ENCODE results near the gene ARFGAP3. TPM values are rescaled to one million over a fixed set of nuclear protein-coding genes. Genes with fewer than 3 reads are reported as not detected.
"Not testable (repeated sequence)": the region's sequence is repeated elsewhere in the genome, so short reads cannot be mapped to it uniquely, and the experiment has no call there.

Gene ARFGAP3
- total and polyA plus RNA-seq, 2 donors = 33.1 to 59.6 TPM

DNA sequence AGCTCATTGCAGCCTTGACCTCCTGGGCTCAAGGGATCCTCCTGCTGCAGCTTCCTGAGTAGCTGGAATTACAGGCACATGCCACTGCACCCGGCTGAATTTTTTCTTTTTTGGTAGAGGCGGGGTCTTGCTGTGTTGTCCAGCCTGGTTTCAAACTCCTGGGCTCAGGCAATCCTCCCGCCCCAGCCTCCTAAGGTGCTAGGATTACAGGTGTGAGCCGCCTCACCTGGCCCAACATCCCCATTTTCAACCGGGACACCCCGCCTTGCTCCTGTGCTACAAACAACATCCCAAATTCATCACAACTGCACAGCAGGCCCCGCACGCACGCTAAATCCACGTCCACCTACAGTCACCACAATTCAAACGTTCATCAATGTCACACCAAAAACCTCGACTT is 61.0 kb downstream of the ARFGAP3 start:
- Histone ChIP-seq H3K4me1 (ENCODE audit: insufficient read depth) (no peaks in the 10 kb centered on the region), H3K27ac (ENCODE audit: low read depth) (no peak overlapping the region), H3K4me3 (ENCODE audit: low read depth, low read length) (no peak overlapping the region), H3K36me3 (ENCODE audit: insufficient read depth) (peaks cover 2% of the 10 kb centered on the region)
- no peak for DNase-seq (ENCODE audit: extremely low spot score)
- 84% methylated on average over 12 of the region's 12 CpGs for WGBS

DNA sequence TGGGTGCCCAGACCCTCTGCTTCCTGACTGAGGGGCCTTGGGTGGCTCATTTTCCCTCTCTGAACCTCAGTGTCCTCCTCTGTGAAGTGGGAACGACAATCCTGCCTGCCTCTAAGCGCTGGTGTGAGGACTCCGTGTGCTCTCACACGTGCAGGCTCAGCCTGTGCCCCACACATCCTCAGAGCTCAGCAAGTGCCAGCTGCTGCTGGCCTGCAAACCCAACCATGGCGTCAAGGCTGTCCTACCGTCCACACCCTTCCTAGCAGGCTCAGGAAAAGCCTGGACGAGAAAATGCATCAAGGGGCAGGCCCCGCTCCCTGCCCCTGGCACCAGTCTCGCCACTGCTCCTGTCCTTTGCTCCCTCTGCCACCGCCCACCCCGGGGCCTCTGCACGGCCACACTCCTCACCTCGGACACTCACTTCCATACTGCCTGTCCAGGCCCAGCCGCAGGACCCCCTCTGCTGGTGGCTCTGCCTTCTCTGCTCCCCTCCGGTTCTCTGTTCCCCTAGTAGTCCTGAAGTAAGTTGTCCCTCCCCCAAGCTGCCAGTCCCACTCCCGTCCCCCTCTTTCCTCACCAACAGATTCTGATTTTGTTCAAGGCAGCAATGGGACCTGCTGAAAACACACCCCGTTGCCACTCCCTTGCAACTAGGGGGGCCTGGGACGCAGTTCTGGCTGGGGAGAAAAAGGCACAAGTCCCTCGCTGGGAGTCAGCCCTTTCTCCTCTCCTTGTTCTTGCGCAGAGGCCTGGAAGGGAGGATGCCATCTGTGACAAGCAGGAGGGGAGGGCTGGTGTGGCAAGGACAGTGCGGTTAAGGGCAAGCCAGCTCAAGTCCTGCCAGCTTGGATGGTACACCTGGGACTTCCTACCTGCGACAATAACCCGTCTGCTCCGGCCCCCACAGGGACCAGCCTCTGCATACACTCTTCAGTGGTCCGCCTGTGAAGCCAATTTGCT is 62.2 kb downstream of the ARFGAP3 start:
- DNase-seq (ENCODE audit: extremely low spot score) = no peak
- no peak overlapping the region for H3K4me3 ChIP-seq (ENCODE audit: low read depth, low read length)
- peaks cover 2% of the 10 kb centered on the region for H3K36me3 ChIP-seq (ENCODE audit: insufficient read depth)
- H3K27ac ChIP-seq (ENCODE audit: low read depth) = no peak overlapping the region
- WGBS = 81% methylated on average over 25 of the region's 25 CpGs
- no peaks in the 10 kb centered on the region for H3K4me1 ChIP-seq (ENCODE audit: insufficient read depth)

DNA sequence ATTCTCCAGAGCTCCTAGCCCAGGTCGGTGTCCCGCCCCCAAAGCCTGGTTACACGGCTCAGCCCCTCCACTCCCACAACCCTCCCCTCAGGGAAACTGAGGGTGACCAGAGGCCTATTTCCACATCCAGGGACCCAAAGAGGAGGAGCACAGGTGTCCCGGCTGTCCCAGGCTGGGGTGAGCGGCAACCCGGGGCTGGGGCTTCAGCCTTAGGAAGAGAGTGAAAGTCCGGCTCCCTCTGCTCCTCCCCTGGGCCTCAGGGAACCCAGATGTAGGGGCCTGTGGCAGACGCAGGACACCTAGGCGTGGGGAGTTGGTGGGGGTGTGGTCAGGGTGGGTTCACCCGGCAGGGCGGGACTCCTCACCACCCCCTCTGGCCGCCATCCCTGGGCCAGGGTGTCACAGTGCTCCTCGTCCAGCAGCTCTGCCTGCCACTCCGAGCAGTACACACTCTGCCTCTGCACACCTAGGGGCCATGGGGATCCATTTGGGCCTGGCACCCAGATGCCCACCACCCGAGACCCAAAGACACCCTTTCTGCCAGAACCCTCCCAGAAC is 63.1 kb downstream of the ARFGAP3 start:
- Histone ChIP-seq H3K36me3 (ENCODE audit: insufficient read depth) (peaks cover 1% of the 10 kb centered on the region), H3K4me3 (ENCODE audit: low read depth, low read length) (no peak overlapping the region), H3K4me1 (ENCODE audit: insufficient read depth) (no peaks in the 10 kb centered on the region), H3K27ac (ENCODE audit: low read depth) (no peak overlapping the region)
- WGBS = 77% methylated on average over 15 of the region's 15 CpGs
- DNase-seq (ENCODE audit: extremely low spot score) = no peak

DNA sequence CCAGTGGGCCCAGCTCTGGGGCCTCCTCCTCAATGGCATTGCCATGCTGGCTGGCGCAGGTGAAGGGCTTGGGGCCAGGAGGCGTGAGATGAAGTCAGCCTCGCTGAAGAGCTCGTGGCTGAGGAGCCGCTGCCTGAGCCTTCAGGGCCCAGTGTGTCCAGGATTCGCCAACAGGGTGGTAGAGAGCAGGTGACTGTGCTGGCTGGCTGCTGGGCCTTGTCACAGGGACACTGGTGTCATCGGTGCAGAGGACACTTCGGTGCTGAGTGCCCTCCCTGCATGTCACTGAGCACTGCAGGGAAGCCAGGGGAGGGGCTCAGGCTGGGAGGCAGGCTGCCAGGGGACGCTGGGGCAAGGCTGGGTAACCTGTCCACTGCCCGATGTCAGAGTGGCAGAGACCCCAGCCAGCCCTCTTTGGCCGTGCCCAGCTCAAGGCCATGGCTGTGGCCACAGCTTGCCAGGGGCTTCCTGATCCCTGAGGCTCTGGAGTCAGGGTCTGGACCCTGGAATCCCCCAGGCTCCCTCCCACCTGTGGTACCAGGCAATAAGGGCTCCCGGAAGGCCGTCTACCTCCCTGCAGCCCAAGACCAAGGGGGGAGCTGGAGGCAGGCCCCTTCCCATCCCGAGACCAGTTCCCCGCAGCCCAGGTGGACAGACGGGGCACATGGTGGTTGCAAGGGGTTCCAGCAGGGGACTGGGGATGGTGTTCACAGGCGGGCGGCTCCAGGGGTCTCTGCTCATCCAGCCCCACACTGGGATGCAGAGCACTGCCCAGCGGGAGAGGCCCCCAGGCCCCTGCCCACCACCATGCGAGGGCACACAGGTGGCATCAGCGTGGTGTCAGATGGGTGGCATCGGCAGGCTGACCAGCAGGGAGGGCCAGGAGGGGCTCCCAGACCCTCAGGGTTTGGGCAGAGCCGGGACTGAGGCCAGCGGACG is 63.9 kb downstream of the ARFGAP3 start:
- Histone ChIP-seq H3K36me3 (ENCODE audit: insufficient read depth) (no peaks in the 10 kb centered on the region), H3K27ac (ENCODE audit: low read depth) (no peak overlapping the region), H3K4me3 (ENCODE audit: low read depth, low read length) (no peak overlapping the region), H3K4me1 (ENCODE audit: insufficient read depth) (no peaks in the 10 kb centered on the region)
- 83% methylated on average over 25 of the region's 25 CpGs for WGBS
- no peak for DNase-seq (ENCODE audit: extremely low spot score)

DNA sequence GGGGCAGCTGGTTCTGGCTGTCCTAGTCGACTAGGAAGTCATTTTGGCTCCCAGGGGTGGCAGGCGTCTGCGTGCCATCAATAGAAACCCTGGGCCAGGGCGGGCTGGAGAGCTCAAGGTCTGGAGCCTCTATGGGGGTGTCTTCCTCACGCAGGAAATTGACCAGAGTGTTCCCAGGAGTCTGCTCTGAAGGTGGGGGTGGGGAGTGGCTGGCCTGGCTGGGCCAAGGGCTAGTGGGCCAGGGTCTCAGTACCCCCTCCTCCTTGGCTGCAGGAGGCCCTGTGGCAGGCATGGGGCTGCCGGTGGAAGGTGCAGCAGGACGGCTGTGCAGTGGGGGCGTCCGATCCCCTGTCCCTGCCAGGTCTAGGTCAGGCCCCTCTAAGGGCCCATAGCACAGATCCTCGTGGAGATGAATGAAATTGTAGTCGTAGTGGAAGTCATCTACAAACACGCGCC is 64.6 kb downstream of the ARFGAP3 start:
- H3K4me1 ChIP-seq (ENCODE audit: insufficient read depth) = no peaks in the 10 kb centered on the region
- DNase-seq (ENCODE audit: extremely low spot score) = no peak
- 84% methylated on average over 13 of the region's 13 CpGs for WGBS
- no peaks in the 10 kb centered on the region for H3K36me3 ChIP-seq (ENCODE audit: insufficient read depth)
- peak overlapping the region; percentile 84 for H3K27ac ChIP-seq (ENCODE audit: low read depth)
- H3K4me3 ChIP-seq (ENCODE audit: low read depth, low read length) = no peak overlapping the region

DNA sequence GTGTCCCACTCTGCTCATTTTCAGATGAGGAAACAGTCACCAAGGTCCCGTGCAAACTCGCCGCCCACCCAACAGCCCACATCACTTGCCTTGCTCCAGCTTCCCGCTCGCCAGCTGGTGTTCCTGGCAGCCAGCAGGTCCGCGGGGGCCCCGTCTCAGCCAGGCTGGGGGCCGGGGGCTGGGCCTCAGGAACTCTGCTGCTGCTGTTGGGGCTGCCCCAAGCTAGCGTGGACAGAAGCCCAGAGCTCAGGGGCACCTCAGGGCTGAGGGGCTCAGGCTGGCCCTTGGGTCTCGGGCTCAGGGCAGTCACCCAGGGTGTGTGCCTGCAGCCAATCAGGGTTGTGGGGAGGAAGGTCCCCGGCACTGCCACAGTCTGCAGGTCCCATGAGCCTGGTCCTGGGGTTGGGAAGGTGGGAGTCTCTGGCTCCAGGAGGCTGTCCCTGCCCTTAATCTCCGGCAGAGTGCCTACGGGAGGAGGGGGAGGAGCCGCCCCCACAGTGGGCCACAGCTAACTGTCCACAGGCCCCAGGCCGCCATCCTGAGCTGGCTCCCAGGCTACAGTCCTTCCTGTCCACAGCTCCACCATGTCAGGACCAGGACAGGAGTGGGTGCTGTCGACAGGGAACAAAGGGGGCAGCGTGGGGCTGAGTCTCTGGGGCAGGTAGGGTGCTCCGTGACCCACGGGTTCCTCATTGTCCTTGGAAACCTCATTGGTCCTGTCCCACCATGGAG is 65.2 kb downstream of the ARFGAP3 start:
- WGBS = 48% methylated on average over 20 of the region's 20 CpGs
- no peaks in the 10 kb centered on the region for H3K36me3 ChIP-seq (ENCODE audit: insufficient read depth)
- peak overlapping the region; percentile 84 for H3K27ac ChIP-seq (ENCODE audit: low read depth)
- H3K4me1 ChIP-seq (ENCODE audit: insufficient read depth) = no peaks in the 10 kb centered on the region
- no peak for DNase-seq (ENCODE audit: extremely low spot score)
- H3K4me3 ChIP-seq (ENCODE audit: low read depth, low read length) = no peak overlapping the region

DNA sequence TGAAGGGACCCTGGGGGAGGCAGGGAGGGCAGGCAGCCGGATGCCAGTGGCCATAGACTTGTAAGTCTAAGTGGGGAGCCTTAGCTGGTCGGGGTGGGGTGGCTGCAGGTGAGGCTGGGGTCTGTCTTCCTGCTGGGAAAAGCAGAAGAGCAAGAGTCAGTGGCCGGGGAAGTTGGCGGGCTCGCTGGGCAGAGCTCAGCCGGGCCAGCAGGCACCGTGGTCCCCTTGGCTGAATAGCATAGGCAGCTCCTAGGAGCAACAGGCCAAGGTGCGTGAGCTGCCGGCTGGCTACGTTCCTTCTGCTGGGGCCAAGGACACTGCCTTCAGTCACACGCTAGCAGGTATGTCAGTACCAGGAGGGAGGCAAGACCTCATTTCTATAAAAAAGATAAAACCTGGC is 68.6 kb downstream of the ARFGAP3 start:
- Histone ChIP-seq H3K27ac (ENCODE audit: low read depth) (no peak overlapping the region), H3K4me3 (ENCODE audit: low read depth, low read length) (no peak overlapping the region), H3K4me1 (ENCODE audit: insufficient read depth) (no peaks in the 10 kb centered on the region), H3K36me3 (ENCODE audit: insufficient read depth) (no peaks in the 10 kb centered on the region)
- no peak for DNase-seq (ENCODE audit: extremely low spot score)
- WGBS = 89% methylated on average over 11 of the region's 11 CpGs

DNA sequence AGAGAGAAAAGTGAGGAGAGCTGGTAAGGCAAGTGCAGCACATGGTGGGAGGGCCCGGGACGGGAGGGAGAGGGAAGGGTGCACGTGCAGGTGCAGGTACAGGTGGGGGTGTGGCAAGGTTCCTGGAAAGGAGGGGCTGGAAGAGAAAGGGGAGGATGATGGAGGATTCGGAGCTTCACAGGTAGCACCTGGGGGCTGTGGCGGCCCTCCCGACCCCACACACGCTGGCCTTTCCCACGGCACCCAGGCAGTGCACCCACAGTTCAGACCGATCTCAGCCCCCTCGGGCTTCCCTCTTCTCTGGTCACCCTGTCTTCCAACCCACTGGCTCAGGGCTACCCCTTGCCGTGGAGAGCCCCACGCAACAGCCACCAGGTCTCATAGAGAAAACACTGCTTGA is 69.1 kb downstream of the ARFGAP3 start:
- Histone ChIP-seq H3K4me1 (ENCODE audit: insufficient read depth) (no peaks in the 10 kb centered on the region), H3K27ac (ENCODE audit: low read depth) (no peak overlapping the region), H3K36me3 (ENCODE audit: insufficient read depth) (no peaks in the 10 kb centered on the region), H3K4me3 (ENCODE audit: low read depth, low read length) (no peak overlapping the region)
- WGBS = 91% methylated on average over 12 of the region's 12 CpGs
- DNase-seq (ENCODE audit: extremely low spot score) = no peak

DNA sequence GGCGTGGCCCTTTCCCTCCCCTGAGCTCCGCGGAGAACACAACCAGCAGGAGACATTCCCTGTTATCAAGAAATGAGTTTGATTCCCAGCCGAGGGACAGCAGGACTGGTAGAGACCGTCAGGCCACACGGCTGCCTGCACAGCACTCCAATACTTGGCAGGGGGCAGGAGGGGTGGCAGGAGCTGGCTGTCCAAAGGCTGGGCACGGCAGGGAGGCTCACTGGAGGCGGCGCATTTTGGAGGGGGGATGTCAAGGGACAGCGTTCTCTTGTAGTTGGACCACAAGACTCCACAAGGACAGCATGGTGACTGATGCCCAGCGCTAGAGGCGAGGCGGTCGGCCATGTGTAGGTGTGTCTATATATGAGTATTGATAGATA is 69.7 kb downstream of the ARFGAP3 start:
- no peak for DNase-seq (ENCODE audit: extremely low spot score)
- WGBS = 80% methylated on average over 14 of the region's 14 CpGs
- H3K36me3 ChIP-seq (ENCODE audit: insufficient read depth) = no peaks in the 10 kb centered on the region
- H3K27ac ChIP-seq (ENCODE audit: low read depth) = no peak overlapping the region
- H3K4me1 ChIP-seq (ENCODE audit: insufficient read depth) = no peaks in the 10 kb centered on the region
- H3K4me3 ChIP-seq (ENCODE audit: low read depth, low read length) = no peak overlapping the region

DNA sequence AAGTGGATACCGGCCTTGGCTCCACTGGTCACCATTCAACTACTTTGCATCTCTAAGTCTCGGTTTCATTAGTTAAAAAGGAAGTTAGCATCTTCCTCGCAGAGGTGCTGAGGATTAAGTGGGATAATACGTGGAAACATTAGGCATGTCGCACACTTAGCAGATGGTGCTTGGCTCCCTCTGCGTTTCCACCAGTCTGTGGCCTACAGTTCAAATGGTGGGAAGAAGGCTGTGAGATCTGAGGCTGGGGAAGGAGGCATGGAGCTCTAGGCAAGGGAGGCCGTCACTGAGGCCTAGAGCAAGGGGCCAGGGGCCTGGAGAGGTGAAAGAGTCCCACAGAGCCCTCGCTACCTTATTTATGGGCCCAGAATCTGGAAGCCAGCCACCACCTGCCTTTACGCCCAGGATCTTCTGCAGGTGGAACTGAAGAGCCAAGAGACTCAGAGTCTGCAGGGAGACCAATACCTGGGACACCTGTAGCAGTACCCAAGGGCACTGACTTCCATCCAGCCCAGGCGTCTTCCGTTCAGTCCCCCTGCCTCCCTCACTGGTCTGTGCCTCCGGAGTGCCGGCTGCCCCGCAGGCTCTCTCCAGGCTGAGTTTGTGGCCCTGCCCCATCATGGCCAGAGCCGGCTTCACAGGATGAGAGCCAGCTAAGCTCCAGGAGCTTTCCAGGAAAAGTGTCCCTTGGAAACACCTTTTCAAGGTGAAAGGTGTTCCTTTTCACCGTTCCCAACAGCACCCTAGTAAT is 70.3 kb downstream of the ARFGAP3 start:
- WGBS = 86% methylated on average over 16 of the region's 16 CpGs
- Histone ChIP-seq H3K4me3 (ENCODE audit: low read depth, low read length) (no peak overlapping the region), H3K36me3 (ENCODE audit: insufficient read depth) (no peaks in the 10 kb centered on the region), H3K4me1 (ENCODE audit: insufficient read depth) (no peaks in the 10 kb centered on the region), H3K27ac (ENCODE audit: low read depth) (no peak overlapping the region)
- DNase-seq (ENCODE audit: extremely low spot score) = no peak

DNA sequence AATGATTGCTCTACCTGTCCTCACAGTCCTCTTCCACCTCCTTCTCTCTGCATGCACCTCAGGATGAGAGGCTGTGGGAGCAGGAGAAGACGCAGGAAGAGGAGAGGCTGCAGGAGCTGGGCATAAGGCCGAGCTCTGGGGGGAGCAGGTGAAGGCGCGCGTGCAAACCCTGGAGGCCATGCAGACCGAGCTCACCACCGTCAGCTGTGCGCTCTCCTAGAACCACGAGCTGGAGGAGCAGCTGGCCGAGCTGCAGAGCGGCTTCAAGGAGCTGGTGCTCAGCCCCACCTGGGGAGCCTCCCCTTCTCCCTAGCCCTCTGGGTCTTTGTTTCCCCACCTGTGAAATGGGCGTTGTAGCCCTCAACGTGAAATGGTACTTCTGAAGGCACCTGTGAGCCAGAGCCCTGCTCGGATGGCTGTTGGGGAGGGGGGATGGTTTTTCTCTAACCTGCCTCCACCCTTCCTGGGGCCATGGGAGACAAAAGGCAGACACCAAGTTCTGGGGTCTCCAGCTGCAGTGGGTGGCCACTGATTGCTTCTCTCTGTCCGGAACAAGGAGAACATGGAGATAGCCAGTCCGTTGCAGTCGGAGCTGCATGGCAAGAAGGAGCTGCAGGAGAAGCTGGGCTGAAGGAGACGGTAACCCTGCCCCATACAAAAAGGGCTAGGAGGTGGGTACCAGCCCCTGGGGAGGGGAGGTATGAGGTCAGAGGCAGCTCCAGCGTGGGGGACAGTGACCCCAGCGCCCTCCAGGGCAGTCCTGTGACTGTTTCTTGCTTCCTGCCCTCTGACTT is 71.2 kb downstream of the ARFGAP3 start:
- DNase-seq (ENCODE audit: extremely low spot score) = no peak
- H3K27ac ChIP-seq (ENCODE audit: low read depth) = no peak overlapping the region
- H3K36me3 ChIP-seq (ENCODE audit: insufficient read depth) = no peaks in the 10 kb centered on the region
- WGBS = 81% methylated on average over 20 of the region's 20 CpGs
- H3K4me3 ChIP-seq (ENCODE audit: low read depth, low read length) = no peak overlapping the region
- no peaks in the 10 kb centered on the region for H3K4me1 ChIP-seq (ENCODE audit: insufficient read depth)

DNA sequence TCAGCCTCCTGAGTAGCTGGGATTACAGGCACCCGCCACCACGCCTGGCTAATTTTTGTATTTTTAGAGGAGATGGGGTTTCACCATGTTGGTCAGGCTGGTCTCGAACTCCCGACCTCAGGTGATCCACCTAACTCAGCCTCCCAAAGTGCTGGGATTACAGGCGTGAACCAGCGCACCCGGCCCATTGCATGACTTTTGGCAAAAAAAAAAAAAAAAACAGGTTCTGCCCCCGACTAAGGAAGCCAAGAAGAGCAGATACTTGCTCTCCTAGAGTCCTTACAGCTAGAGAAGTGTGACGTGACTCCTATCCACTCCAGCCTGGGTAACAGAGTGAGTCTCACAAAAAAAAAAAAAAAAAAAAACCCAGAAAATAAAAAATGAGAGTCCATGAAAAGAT is 74.8 kb downstream of the ARFGAP3 start:
- not testable (repeated sequence) for H3K4me1 ChIP-seq (ENCODE audit: insufficient read depth); H3K4me3 ChIP-seq (ENCODE audit: low read depth, low read length); H3K27ac ChIP-seq (ENCODE audit: low read depth); H3K36me3 ChIP-seq (ENCODE audit: insufficient read depth); DNase-seq (ENCODE audit: extremely low spot score)
- WGBS = 87% methylated on average over 9 of the region's 9 CpGs
